Measurements from ENCODE around the gene SDHAF3.

DNA sequence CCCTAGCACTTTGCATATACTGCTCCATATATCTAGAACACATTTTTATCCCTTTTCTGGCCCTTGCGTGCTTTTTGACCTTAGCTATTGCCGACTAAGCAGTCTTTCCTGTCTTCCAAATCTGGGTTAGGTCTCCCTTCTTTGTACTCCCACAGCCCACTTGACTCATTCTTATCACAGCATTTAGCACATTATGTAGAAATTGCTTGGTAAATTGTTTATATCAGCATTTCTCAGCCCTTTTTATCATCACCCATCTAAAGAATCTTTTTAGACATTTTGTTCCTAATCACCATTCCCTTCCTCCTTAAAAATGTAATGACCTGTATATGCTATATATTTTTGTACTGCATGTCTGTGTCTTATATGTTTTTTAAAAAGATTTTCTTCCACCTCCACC is 101.7 kb downstream of the SDHAF3 start:
- TF ChIP-seq, protein P1, sequence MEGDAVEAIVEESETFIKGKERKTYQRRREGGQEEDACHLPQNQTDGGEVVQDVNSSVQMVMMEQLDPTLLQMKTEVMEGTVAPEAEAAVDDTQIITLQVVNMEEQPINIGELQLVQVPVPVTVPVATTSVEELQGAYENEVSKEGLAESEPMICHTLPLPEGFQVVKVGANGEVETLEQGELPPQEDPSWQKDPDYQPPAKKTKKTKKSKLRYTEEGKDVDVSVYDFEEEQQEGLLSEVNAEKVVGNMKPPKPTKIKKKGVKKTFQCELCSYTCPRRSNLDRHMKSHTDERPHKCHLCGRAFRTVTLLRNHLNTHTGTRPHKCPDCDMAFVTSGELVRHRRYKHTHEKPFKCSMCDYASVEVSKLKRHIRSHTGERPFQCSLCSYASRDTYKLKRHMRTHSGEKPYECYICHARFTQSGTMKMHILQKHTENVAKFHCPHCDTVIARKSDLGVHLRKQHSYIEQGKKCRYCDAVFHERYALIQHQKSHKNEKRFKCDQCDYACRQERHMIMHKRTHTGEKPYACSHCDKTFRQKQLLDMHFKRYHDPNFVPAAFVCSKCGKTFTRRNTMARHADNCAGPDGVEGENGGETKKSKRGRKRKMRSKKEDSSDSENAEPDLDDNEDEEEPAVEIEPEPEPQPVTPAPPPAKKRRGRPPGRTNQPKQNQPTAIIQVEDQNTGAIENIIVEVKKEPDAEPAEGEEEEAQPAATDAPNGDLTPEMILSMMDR (IDR thresholded peaks at IDR 0.05; ENCODE audit: insufficient read depth, low read length, poor library complexity, severe bottlenecking): no peak
- TF ChIP-seq EZH2phosphoT487 (conservative IDR thresholded peaks at IDR 0.05; ENCODE audit: low read length): no peak
